ENCODE measurements around the gene CSNK2B. TPM values are rescaled to one million over a fixed set of nuclear protein-coding genes. Genes with fewer than 3 reads are reported as not detected.

The CSNK2B gene
- total RNA-seq, 1 donor from 2014 or later: 148 TPM

- DNase-seq (ENCODE audit: low spot score in 2 of 2): no peak
- H3K4me1 ChIP-seq: no peaks in the 10 kb centered on the region
- H3K9me3 ChIP-seq: no peaks in the 10 kb centered on the region
- intact Hi-C loops (cut with DNase I): no loop called here
- TF ChIP-seq CTCF (IDR thresholded peaks at IDR 0.05): no peak
- H3K4me3 ChIP-seq: no peak overlapping the region
- H3K27me3 ChIP-seq: no peaks in the 10 kb centered on the region
- no peak overlapping the region for H3K27ac ChIP-seq
- H3K36me3 ChIP-seq: no peaks in the 10 kb centered on the region
These were observed 48.3 kb downstream of the CSNK2B start for GRCh38 chr6:31713991-31714684.

GRCh38 chr6:31715022-31715958, 49.4 kb downstream of the CSNK2B start, which contains the start of gene LY6G6D:
Gene LY6G6D, plus strand, starts transcription at chr6:31715348. Its CDS starts 8 bp downstream, at chr6:31715356.
- Histone ChIP-seq H3K27me3 (no peaks in the 10 kb centered on the region), H3K4me3 (no peak within 1 kb of the TSS), H3K9me3 (no peaks in the 10 kb centered on the region), H3K36me3 (no peaks in the 10 kb centered on the region), H3K4me1 (no peaks in the 10 kb centered on the region), H3K27ac (no peak within 1 kb of the TSS)
- intact Hi-C loops (cut with DNase I): no loop called here
- no peak for TF ChIP-seq CTCF (IDR thresholded peaks at IDR 0.05)
- DNase-seq (ENCODE audit: low spot score in 2 of 2): no peak

- intact Hi-C loops (cut with DNase I): no loop called here
- DNase-seq (ENCODE audit: low spot score in 2 of 2): no peak
- Histone ChIP-seq H3K27me3 (no peaks in the 10 kb centered on the region), H3K9me3 (no peaks in the 10 kb centered on the region), H3K36me3 (no peaks in the 10 kb centered on the region), H3K4me1 (no peaks in the 10 kb centered on the region), H3K4me3 (no peak overlapping the region), H3K27ac (no peak overlapping the region)
- no peak for TF ChIP-seq CTCF (IDR thresholded peaks at IDR 0.05)
These were observed 51.8 kb downstream of the CSNK2B start for GRCh38 chr6:31717499-31718222.

- H3K4me1 ChIP-seq: no peaks in the 10 kb centered on the region
- no peak overlapping the region for H3K27ac ChIP-seq
- H3K36me3 ChIP-seq: no peaks in the 10 kb centered on the region
- H3K9me3 ChIP-seq: no peaks in the 10 kb centered on the region
- intact Hi-C loops (cut with DNase I): no loop called here
- no peak for TF ChIP-seq CTCF (IDR thresholded peaks at IDR 0.05)
- H3K27me3 ChIP-seq: no peaks in the 10 kb centered on the region
- H3K4me3 ChIP-seq: no peak overlapping the region
- no peak for DNase-seq (ENCODE audit: low spot score in 2 of 2)
These were observed 52.4 kb downstream of the CSNK2B start for GRCh38 chr6:31718265-31718664.

GRCh38 chr6:31719001-31719400, 53.1 kb downstream of the CSNK2B start:
- H3K9me3 ChIP-seq: no peaks in the 10 kb centered on the region
- H3K27ac ChIP-seq: no peak overlapping the region
- no peaks in the 10 kb centered on the region for H3K4me1 ChIP-seq
- intact Hi-C loops (cut with DNase I): no loop called here
- H3K4me3 ChIP-seq: no peak overlapping the region
- H3K27me3 ChIP-seq: no peaks in the 10 kb centered on the region
- peaks cover 0 to 3% of the 10 kb centered on the region in 2 donors for H3K36me3 ChIP-seq
- no peak for TF ChIP-seq CTCF (IDR thresholded peaks at IDR 0.05)
- no peak for DNase-seq (ENCODE audit: low spot score in 2 of 2)

Other genes starting within 250 kb of the CSNK2B start
- gene MICB, start 167.9 kb upstream of the CSNK2B start, total RNA-seq: 0.11 TPM
- gene MCCD1, start 137.1 kb upstream of the CSNK2B start, total RNA-seq: not detected
- 134 TPM for gene DDX39B, start 124.1 kb upstream of the CSNK2B start, total RNA-seq
- not detected for gene ATP6V1G2, start 119.5 kb upstream of the CSNK2B start, total RNA-seq
- gene NFKBIL1, start 118.5 kb upstream of the CSNK2B start, total RNA-seq: 71.5 TPM
- gene LTA, start 93.8 kb upstream of the CSNK2B start, total RNA-seq: not detected
- 11.5 TPM for gene TNF, start 90.5 kb upstream of the CSNK2B start, total RNA-seq
- gene LTB, start 83.7 kb upstream of the CSNK2B start, total RNA-seq: not detected
- gene LST1, start 79.8 kb upstream of the CSNK2B start, total RNA-seq: 21.4 TPM
- not detected for gene NCR3, start 73.1 kb upstream of the CSNK2B start, total RNA-seq
- 1.7 TPM for gene AIF1, start 50.8 kb upstream of the CSNK2B start, total RNA-seq
- gene PRRC2A, start 45.4 kb upstream of the CSNK2B start, total RNA-seq: 171 TPM
- 255 TPM for gene BAG6, start 13.4 kb upstream of the CSNK2B start, total RNA-seq
- not detected for gene APOM, start 10.2 kb upstream of the CSNK2B start, total RNA-seq
- 20.9 TPM for gene C6orf47, start 5.3 kb upstream of the CSNK2B start, total RNA-seq
- 9.8 TPM for gene GPANK1, start 1.1 kb upstream of the CSNK2B start, total RNA-seq
- gene LY6G5B, start 3.9 kb downstream of the CSNK2B start, total RNA-seq: 24.1 TPM
- 0.96 TPM for gene LY6G5C, start 15.0 kb downstream of the CSNK2B start, total RNA-seq
- gene ABHD16A, start 37.2 kb downstream of the CSNK2B start, total RNA-seq: 28.0 TPM
- not detected for gene LY6G6F, start 40.8 kb downstream of the CSNK2B start, total RNA-seq
- gene LY6G6D, start 49.3 kb downstream of the CSNK2B start, total RNA-seq: not detected
- not detected for gene LY6G6C, start 55.7 kb downstream of the CSNK2B start, total RNA-seq
- not detected for gene MPIG6B, start 57.3 kb downstream of the CSNK2B start, total RNA-seq
- 150 TPM for gene DDAH2, start 63.2 kb downstream of the CSNK2B start, total RNA-seq
- 281 TPM for gene CLIC1, start 70.5 kb downstream of the CSNK2B start, total RNA-seq
- 17.7 TPM for gene MSH5, start 73.9 kb downstream of the CSNK2B start, total RNA-seq
- gene SAPCD1, start 96.6 kb downstream of the CSNK2B start, total RNA-seq: not detected
- gene VWA7, start 111.2 kb downstream of the CSNK2B start, total RNA-seq: not detected
- gene VARS1, start 129.7 kb downstream of the CSNK2B start, total RNA-seq: 48.3 TPM
- 61.3 TPM for gene LSM2, start 140.9 kb downstream of the CSNK2B start, total RNA-seq
- not detected for gene HSPA1L, start 149.2 kb downstream of the CSNK2B start, total RNA-seq
- 288 TPM for gene HSPA1A, start 149.5 kb downstream of the CSNK2B start, total RNA-seq
- gene HSPA1B, start 161.7 kb downstream of the CSNK2B start, total RNA-seq: 613 TPM
- gene NEU1, start 196.7 kb downstream of the CSNK2B start, total RNA-seq: 21.6 TPM
- not detected for gene SLC44A4, start 212.9 kb downstream of the CSNK2B start, total RNA-seq
- gene EHMT2, start 231.6 kb downstream of the CSNK2B start, total RNA-seq: 39.5 TPM
- 7.3 TPM for gene ZBTB12, start 236.0 kb downstream of the CSNK2B start, total RNA-seq